Stimulated activated CD8-positive, alpha-beta memory T cell treated with anti-CD3 and anti-CD28 coated beads, Interleukin-15, amount 100 ng/mL, for 4 hours (primary cell): Measurements from ENCODE around the gene ATXN10.
"Not testable (repeated sequence)": the region's sequence is repeated elsewhere in the genome, so short reads cannot be mapped to it uniquely, and the experiment has no call there.

ENCODE experiments used
- DNase-seq, 2 donors: peaks; one replicate each; pipeline ENCODE4 v3.0.0-alpha.2; 2020; ENCODE audit warnings: low read depth in 2 of 2

ATXN10 gene

GRCh38 chr22:45784357-45785277 is 113.0 kb downstream of the ATXN10 start:
- no peak for DNase-seq

GRCh38 chr22:45785458-45785857 is 113.8 kb downstream of the ATXN10 start:
- DNase-seq, result no peak

- no peak for DNase-seq
These were observed 115.1 kb downstream of the ATXN10 start for GRCh38 chr22:45786726-45787125.

- DNase-seq, result no peak
These were observed 116.1 kb downstream of the ATXN10 start for GRCh38 chr22:45787759-45788158.

- no peak for DNase-seq
These were observed 116.9 kb downstream of the ATXN10 start for GRCh38 chr22:45788522-45788921.

GRCh38 chr22:45790401-45790800 is 118.8 kb downstream of the ATXN10 start:
- no peak for DNase-seq

- DNase-seq, result no peak
These were observed 121.5 kb downstream of the ATXN10 start for GRCh38 chr22:45793161-45793560.

GRCh38 chr22:45793892-45794291 is 122.3 kb downstream of the ATXN10 start:
- DNase-seq, result no peak

GRCh38 chr22:45796009-45796408 is 124.4 kb downstream of the ATXN10 start:
- not testable (repeated sequence) for DNase-seq

GRCh38 chr22:45799291-45799690 is 127.7 kb downstream of the ATXN10 start:
- no peak for DNase-seq

- DNase-seq, result no peak
These were observed 130.4 kb downstream of the ATXN10 start for GRCh38 chr22:45802054-45802453.

GRCh38 chr22:45804319-45804985 is 132.8 kb downstream of the ATXN10 start:
- DNase-seq, result no peak

GRCh38 chr22:45804986-45805325 is 133.3 kb downstream of the ATXN10 start:
- DNase-seq, result no peak

- DNase-seq, result no peak
These were observed 133.8 kb downstream of the ATXN10 start for GRCh38 chr22:45805413-45805812.

- no peak for DNase-seq
These were observed 135.7 kb downstream of the ATXN10 start for GRCh38 chr22:45807156-45807915.

- no peak for DNase-seq
These were observed 141.3 kb downstream of the ATXN10 start for GRCh38 chr22:45812910-45813309.

- no peak for DNase-seq
These were observed 142.6 kb downstream of the ATXN10 start for GRCh38 chr22:45814198-45814597.

GRCh38 chr22:45816776-45817175 is 145.1 kb downstream of the ATXN10 start:
- DNase-seq, result no peak

GRCh38 chr22:45817745-45818423 is 146.2 kb downstream of the ATXN10 start:
- DNase-seq, result no peak

- DNase-seq, result no peak
These were observed 146.9 kb downstream of the ATXN10 start for GRCh38 chr22:45818424-45819085.

- no peak for DNase-seq
These were observed 147.7 kb downstream of the ATXN10 start for GRCh38 chr22:45819305-45819704.
